HEK293T (cell line): Measurements from ENCODE around the gene PDCD2L.

Source experiments
- CTCF ChIA-PET: fragments of 350-600 bp; formaldehyde crosslinking; extraction: SDS; loops from one replicate; lab custom pipeline; 2021; ENCODE audit warnings: antibody characterized with exemption, inconsistent platforms; lab: Yijun Ruan, JAX
- POLR2A ChIA-PET: fragments of 350-600 bp; formaldehyde crosslinking; extraction: SDS; loops from one replicate; lab custom pipeline; 2020; ENCODE audit warnings: antibody characterized with exemption, inconsistent platforms; lab: Yijun Ruan, JAX
- DNase-seq: peaks from one replicate; pipeline ENCODE4 v3.0.0; 2012; ENCODE audit warnings: mixed read lengths; ENCODE audit errors: extremely low spot score
- ARNT ChIP-seq: fragments of 450-650 bp; IDR thresholded peaks from 2 replicates; pipeline ENCODE4 v1.6.1; 2017; ENCODE audit warnings: mild to moderate bottlenecking
- BHLHE40 ChIP-seq: fragments of 450-650 bp; IDR thresholded peaks from 2 replicates; pipeline ENCODE4 v1.6.1; 2016; ENCODE audit warnings: mild to moderate bottlenecking, moderate library complexity, borderline replicate concordance
- CTBP1 ChIP-seq: fragments of 450-650 bp; IDR thresholded peaks from 2 replicates; pipeline ENCODE4 v1.6.1; 2016; ENCODE audit warnings: borderline replicate concordance
- ELF4 ChIP-seq: fragments of 450-650 bp; IDR thresholded peaks from 2 replicates; pipeline ENCODE4 v1.6.1; 2017; ENCODE audit warnings: antibody characterized with exemption
- FOXA1 ChIP-seq: fragments of 450-650 bp; IDR thresholded peaks from 2 replicates; pipeline ENCODE4 v1.6.1; 2016; ENCODE audit warnings: mild to moderate bottlenecking
- FOXK2 ChIP-seq: fragments of 450-650 bp; IDR thresholded peaks from 2 replicates; pipeline ENCODE4 v1.6.1; 2016; ENCODE audit warnings: mild to moderate bottlenecking
- FOXM1 ChIP-seq: fragments of 450-650 bp; IDR thresholded peaks from 2 replicates; pipeline ENCODE4 v1.6.1; 2017; ENCODE audit warnings: mild to moderate bottlenecking, borderline replicate concordance
- HDGF ChIP-seq: fragments of 450-650 bp; IDR thresholded peaks from 2 replicates; pipeline ENCODE4 v1.6.1; 2017; ENCODE audit warnings: antibody characterized with exemption, borderline replicate concordance
- L3MBTL2 ChIP-seq: fragments of 450-650 bp; conservative IDR thresholded peaks from 2 replicates; pipeline ENCODE4 v1.6.1; 2016; ENCODE audit warnings: mild to moderate bottlenecking
- LEF1 ChIP-seq: fragments of 450-650 bp; IDR thresholded peaks from 2 replicates; pipeline ENCODE4 v1.6.1; 2017; ENCODE audit warnings: mild to moderate bottlenecking, borderline replicate concordance
- NFRKB ChIP-seq: fragments of 450-650 bp; IDR thresholded peaks from 2 replicates; pipeline ENCODE4 v1.6.1; 2016; ENCODE audit warnings: mild to moderate bottlenecking, moderate library complexity
- SP1 ChIP-seq: fragments of 450-650 bp; IDR thresholded peaks from 2 replicates; pipeline ENCODE4 v1.6.1; 2017
- SUZ12 ChIP-seq: fragments of 450-650 bp; IDR thresholded peaks from 2 replicates; pipeline ENCODE4 v1.6.1; 2016; ENCODE audit warnings: mild to moderate bottlenecking
- TARDBP ChIP-seq: fragments of 450-650 bp; IDR thresholded peaks from 2 replicates; pipeline ENCODE4 v1.6.1; 2016
- ZNF384 ChIP-seq: fragments of 450-650 bp; IDR thresholded peaks from 2 replicates; pipeline ENCODE4 v1.6.1; 2016
- TF ChIP-seq, protein P1 (sequence below): fragments of 450-650 bp; IDR thresholded peaks from 2 replicates; pipeline ENCODE4 v1.6.1; 2016

Gene PDCD2L

DNA sequence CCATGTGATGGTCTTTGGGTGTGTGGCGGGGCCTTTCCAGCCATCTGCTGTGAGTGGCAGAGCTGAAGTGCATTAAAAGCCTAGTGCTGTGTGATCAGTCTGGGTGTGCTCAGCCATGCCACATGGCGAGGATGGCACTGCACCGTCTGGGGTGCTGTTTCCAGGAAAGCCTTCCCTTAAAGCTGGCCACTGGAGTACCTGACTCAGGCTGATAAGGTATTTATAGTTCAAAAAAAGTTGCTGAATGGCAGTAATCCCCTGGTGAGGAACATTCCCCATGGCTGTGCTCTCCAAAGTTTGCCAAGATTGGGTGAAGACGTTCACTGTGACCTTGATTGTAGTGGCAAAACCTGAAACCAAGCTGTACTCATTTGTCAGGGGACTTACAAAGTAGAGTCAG lies 33.2 kb upstream of the PDCD2L start:
- TF ChIP-seq SP1 (no peak), FOXM1 (no peak), TARDBP (no peak), HDGF (no peak), L3MBTL2 (no peak), FOXA1 (no peak), ZNF384 (no peak), ELF4 (no peak), CTBP1 (no peak), NFRKB (no peak), BHLHE40 (no peak), ARNT (no peak), SUZ12 (no peak), FOXK2 (no peak), LEF1 (no peak)
- TF ChIP-seq, protein P1, sequence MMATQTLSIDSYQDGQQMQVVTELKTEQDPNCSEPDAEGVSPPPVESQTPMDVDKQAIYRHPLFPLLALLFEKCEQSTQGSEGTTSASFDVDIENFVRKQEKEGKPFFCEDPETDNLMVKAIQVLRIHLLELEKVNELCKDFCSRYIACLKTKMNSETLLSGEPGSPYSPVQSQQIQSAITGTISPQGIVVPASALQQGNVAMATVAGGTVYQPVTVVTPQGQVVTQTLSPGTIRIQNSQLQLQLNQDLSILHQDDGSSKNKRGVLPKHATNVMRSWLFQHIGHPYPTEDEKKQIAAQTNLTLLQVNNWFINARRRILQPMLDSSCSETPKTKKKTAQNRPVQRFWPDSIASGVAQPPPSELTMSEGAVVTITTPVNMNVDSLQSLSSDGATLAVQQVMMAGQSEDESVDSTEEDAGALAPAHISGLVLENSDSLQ, result no peak
- CTCF ChIA-PET, result no interaction called here

DNA sequence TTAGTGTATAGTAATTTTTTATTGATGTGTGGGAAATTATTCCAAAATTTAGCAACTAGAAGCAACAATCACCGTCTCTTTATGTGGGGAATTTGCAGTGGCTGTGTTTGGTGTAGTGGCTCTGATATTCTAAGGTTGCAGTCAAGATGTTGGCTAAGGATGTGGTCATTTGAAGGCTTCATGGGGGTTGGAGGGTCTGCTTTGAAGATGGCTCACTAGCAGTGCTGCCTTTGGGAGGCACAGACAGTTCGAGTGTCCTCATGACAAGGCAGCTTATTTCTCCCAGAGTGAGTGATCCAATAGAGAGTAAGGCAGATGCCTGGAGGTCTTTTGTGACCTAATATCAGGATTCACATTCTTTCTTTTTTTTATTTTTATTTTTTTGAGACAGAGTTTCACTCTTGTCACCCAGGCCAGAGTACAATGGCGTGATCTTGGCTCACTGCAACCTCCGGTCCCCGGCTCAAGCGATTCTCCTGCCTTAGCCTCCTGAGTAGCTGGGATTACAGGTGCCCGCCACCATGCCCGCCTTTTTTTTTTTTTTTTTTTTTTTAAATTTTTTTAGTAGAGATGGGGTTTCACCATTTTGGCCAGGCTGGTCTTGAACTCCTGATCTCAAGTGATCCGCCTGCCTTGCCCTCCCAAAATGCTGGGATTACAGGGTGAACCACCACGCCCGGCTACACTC lies 30.5 kb upstream of the PDCD2L start:
- ChIA-PET CTCF (no interaction called here), POLR2A (interaction anchor here (1.6 kb wide), 1 partner anchor 9 kb away, joined by 5 read pairs; the partner anchor contains the start of gene GPI)
- TF ChIP-seq, protein P1, result no peak
- TF ChIP-seq FOXA1 (no peak), CTBP1 (no peak), BHLHE40 (no peak), ELF4 (no peak), FOXK2 (no peak), SP1 (no peak), NFRKB (no peak), FOXM1 (no peak), ARNT (no peak), HDGF (no peak), L3MBTL2 (no peak), ZNF384 (no peak)
- no peak for DNase-seq

More for the DNA sequence above, 33.2 kb upstream of the PDCD2L start:
- POLR2A ChIA-PET, result interaction anchor here (1.0 kb wide), 1 partner anchor 12 kb away, joined by 4 read pairs; no protein-coding TSS in a partner anchor
- DNase-seq, result no peak

GRCh38 chr19:34375598-34375997 lies 28.6 kb upstream of the PDCD2L start:
- no peak for DNase-seq
- TF ChIP-seq BHLHE40, result no peak
- TF ChIP-seq SUZ12, result no peak
- no peak for TF ChIP-seq ARNT
- TF ChIP-seq LEF1, result no peak
- TF ChIP-seq NFRKB, result no peak
- TF ChIP-seq SP1, result no peak
- TF ChIP-seq CTBP1, result no peak
- TF ChIP-seq L3MBTL2, result no peak
- no peak for TF ChIP-seq ELF4
- TF ChIP-seq ZNF384, result no peak
- TF ChIP-seq HDGF, result no peak
- TF ChIP-seq, protein P1, result no peak
- ChIA-PET CTCF (no interaction called here), POLR2A (no interaction called here)

GRCh38 chr19:34380639-34381241 lies 23.5 kb upstream of the PDCD2L start:
- DNase-seq, result no peak
- TF ChIP-seq BHLHE40 (no peak), TARDBP (no peak), FOXA1 (no peak), FOXM1 (no peak), ARNT (no peak), NFRKB (no peak), SP1 (no peak), ELF4 (no peak), L3MBTL2 (no peak), ZNF384 (no peak), LEF1 (no peak), FOXK2 (no peak), CTBP1 (no peak), HDGF (no peak), SUZ12 (no peak)
- TF ChIP-seq, protein P1, result no peak
- CTCF ChIA-PET, result no interaction called here
- POLR2A ChIA-PET, result interaction anchor here (1.0 kb wide), 1 partner anchor 11 kb away, joined by 3 read pairs; no protein-coding TSS in a partner anchor
